GM19099 (cell line): ENCODE measurements around the gene RASSF4.

ENCODE experiments used
- POLR2A ChIP-seq: IDR thresholded peaks from 3 replicates; pipeline ENCODE4 v1.6.1; 2011; ENCODE audit warnings: low read depth; ENCODE audit not compliant: insufficient read length; ENCODE audit errors: extremely low read depth

Gene RASSF4

DNA sequence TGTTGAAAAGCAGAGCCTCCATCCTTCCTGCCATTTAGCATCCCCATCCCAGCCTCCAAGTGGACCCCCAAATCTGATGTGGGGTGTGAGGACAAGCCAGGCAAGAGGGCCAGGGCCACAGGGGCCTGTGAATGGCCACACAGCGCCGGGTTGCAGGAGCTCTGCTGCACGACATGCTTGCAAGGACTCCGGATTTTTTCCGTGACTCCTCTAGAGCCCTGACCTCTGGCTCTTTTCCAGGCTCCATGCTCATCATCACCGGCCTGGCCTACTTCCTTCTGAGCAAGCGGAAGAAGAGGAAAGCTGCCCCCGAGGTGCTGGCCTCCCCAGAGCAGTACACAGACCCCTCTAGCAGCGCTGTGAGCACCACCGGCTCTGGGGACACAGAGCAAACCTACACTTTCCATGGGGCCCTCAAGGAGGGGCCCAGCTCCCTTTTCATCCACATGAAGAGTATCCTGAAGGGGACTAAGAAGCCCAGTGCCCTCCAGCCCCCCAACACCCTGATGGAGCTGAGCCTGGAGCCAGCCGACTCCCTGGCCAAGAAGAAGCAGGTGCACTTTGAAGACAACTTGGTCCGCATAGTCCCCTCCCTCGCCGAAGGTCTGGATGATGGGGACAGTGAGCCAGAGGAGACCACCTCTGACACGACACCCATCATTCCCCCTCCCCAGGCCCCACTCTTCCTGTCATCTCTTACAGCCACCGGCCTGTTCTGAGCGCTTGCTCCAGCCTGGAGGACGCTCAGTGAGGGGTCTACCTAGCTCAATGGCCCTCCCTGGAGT lies 25.0 kb upstream of the RASSF4 start:
- no peak for TF ChIP-seq POLR2A

DNA sequence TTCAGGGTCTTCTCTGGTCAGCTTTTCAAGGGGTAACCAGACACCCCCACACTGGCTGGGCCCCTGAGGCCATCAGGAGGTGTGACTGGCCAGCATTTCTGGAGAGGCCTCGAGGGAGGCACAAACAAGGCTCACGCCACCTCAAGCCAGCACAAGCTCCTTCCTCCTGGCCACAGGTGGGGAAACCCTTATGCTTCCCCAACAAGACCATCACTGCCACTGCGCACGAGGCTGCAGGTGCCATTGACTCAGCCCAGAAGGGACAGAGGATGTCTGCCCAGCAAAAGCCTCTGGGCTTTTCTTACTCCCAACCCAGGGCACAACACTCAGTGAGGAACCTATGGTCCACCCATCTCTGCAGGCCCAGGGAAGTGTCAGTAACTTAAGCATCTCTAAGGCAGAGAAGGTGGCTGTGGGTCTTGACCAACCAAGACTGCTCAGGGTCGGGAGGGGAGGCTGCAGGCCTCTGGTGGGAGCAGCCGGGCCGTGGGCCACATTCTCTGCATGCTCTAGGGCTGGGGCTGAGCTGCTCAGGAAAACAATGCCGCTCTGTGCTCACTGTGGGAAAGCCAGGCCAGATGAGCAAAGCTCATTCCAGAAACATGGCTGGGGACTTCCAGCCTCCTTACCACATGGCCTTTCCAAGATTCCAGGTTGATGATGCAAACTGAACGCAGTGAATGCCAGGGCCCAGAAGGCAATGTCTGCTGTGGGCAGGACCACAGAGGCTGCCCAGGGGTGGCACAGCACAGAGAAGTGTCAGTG lies 24.2 kb upstream of the RASSF4 start:
- TF ChIP-seq POLR2A, result no peak

DNA sequence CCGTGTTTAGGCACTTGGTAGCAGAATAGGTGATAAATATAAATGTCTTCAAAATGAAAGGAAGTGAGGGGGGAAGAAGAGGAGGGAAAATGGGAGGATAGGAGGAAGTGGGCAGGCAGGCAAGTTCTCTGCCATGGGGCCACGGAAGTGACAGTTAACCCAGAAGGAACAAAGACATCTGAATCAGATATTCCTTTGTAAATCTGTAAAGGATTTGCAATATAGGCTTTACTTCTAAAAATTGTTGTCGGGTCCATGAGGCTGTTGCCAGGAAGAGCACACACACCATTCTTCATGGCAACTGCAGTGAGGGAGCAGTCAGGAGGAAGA lies 23.7 kb upstream of the RASSF4 start:
- no peak for TF ChIP-seq POLR2A

DNA sequence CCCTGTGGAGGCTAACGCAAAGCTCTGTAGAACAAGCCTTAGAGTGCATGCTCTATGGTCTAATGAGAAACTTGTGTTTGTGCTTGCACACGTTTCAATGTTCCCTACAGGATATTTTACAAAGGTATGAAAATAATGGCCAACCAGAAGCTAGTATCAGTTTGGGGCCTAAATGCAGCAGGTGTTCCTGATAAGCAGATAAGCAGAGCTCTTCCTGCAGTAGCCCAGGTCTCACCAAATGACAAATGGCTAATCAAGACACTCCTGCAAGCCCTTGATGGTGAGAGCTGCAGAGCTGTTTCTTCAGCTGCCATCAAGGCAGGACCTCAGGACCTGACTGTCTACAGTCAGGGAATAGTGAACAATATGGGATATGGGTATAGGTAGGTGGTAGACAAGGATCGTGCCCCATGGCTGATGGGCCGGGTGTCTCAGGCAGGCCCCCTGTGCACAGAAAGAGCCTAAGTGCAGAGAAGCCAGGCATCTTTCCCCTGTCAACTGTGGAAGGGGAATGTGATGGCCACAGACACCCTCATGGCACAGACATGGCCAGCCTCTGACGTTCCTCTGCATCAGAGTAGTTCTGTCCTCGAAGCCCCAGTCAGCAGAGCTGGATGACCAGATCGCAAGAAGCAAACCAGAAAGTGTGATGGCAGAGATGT lies 23.2 kb upstream of the RASSF4 start:
- TF ChIP-seq POLR2A, result no peak

DNA sequence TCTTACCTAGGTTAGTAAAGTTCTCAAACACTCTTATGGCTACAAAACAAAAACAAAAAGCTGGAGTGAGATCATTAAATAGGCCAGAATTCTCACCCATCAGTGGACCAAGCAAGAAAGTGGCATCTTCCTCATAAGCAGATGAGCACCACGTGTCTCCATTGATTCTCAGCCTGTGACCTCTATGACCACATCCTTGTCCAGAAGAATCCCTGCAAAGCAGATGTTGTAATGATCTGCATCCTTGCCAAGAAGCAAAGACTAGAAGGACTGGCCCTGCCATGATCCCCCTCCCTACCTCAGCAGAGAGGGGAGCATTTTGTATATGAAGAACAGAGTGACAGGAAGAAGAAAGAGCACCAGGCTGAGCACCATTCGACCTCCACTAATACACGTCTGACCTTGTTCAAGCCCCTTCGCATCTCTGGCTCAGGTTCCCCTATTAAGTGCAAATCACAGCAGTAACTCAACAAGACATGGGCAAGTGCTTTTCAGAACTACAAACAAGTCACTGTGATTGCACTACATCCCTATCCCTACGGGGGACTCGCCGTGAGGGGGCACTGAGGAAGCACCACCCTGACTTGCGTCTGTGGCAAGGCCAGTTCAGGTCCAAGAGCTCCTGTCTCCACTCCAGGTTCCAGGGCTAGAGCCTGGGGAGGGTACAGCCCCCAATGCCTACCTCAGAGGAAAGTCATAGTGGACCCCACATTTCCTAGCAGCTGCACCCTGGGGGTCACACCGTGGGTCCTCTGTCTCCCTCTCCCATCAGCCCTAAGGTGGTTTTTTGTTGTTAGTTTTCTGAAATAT lies 22.2 kb upstream of the RASSF4 start:
- TF ChIP-seq POLR2A, result no peak

DNA sequence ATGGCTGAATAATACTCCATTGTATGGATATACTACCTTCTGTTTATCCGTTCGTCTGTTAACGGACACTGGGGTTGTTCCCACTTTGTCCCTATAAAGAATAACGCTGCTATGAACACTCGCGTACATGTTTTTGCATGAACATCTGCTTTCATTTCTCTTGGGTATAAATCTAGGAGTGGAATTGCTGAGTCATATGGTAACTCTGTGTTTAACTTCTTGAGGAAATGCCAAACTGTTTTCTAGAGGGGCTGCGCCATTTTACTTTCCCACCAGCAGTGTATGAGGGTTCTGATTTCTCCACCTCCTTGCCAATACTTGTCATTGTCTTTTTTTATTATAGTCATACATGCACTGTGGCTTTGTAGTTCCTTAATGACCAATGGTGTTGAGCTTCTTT lies 20.6 kb upstream of the RASSF4 start:
- TF ChIP-seq POLR2A, result no peak

DNA sequence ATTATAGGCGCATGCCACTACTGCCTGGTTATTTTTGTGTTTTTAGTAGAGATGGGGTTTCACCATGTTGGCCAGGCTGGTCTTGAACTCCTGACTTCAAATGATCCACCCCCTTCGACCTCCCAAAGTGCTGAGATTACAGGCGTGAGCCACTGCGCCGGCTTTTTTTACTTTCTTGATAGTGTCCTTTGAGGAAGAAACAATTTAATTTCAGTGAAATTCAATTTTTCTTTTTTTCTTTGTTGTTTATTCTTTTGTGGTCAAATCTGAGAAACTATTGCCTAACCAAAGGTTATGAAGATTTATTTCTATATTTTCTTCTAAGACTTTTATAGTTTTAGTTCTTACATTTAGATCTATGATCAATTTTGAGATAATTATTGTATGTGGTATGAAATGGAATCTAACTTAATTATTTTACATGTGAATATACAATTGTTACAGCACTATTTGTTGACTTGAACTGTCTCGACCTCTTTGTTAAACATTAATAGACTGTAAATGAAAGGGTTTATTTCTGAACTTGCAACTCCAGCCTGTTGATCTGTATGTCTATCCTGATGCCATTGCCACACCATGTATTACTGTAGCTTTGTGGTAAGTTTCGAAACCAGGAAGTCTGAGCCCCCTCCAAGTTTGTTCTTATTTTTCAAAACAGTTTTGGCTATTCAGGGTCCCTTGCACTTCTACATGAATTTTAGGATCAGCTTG lies 19.8 kb upstream of the RASSF4 start:
- TF ChIP-seq POLR2A, result no peak

DNA sequence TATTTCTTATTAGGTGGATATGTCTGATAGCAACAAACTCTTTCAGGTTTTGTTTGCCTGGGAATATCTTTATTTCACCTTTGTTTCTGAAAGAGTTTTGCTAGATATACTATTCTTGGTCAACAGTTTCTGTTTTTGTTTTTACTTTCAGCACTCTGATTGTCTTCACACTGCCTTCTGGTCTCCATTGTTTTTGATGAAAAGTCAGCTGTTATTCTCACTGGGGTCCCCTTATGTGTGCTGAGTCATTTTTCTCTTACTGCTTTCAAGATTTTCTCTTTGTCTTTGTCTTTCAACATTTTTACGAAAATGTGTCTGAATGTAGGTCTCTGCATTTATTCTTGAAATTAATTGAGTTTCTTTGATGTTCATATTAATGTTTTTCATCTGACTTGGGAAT lies 15.2 kb upstream of the RASSF4 start:
- no peak for TF ChIP-seq POLR2A

DNA sequence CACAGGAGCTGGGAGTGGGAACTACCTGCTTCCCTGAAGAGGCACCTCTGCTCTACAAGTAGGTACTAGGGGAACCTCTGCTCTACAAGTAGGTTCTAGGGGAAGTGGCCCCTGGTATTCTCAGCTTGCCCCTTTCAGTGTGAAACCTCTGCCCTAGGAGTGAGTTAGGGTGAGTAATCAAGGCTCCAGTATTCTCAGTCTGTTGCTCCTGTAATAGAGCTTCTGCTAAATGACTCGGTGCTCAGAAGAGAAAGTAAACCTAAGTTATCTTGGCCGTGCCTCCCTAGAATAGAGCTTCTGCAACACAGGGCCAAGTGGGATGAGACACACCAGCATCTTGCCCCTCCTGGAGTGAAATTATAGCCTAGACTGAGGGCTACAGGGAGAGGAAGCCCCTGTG lies 13.4 kb upstream of the RASSF4 start:
- no peak for TF ChIP-seq POLR2A

DNA sequence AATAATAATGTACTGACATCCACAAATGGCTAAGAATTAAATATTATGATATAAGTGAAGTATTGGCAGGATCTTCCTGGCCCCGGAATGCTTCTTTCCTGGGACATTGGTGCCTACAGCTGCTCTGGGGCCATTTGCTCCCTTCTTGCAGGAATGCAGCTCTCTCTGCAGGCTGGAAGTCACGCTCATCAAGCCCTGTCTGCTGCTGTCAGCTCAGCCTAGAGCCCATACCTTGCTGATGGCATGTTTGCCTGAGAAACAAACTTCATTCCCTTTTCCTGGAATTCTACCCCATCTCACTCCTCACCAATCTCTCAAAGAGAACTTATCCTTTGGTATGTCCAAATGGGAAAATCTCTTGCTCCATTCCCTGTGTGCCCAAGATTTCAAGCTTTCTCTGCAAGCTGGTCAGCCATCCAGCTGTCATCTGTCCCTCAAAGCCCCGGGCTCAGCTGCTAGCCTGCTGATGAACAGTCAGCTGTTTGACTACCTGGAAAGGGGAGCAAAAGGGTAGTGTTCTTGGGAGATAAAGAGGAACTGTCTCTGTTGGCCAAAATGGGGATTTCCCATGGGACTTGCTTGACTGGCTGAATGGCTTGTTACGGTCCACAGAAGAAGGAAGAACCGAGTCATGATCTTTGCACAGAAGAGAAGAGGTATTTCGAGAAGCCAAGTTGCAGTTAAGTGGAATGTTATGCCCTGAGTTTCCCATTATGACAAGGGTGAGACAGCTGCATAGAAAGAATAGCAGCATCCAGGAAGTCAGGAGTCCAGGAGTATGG lies 12.0 kb upstream of the RASSF4 start:
- TF ChIP-seq POLR2A, result no peak

DNA sequence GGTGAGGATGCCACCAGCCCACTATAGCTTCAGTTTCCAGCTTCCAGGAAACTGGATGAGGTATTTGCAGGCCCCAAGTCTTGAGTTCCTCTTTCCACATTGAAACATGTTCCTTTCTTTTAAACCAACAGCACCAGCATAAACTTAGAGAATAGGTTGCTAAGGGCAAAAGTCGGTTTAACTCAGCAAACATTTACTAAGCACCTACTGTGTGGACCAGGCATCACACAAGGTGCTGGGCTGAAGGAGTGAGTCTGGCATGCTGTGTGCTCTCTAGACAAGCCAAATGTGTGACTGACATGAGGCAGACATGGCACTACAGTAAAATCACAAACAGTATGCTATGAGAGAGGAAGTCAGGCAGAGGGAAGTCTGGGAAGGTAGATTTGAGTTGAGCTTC lies 11.0 kb upstream of the RASSF4 start:
- no peak for TF ChIP-seq POLR2A

DNA sequence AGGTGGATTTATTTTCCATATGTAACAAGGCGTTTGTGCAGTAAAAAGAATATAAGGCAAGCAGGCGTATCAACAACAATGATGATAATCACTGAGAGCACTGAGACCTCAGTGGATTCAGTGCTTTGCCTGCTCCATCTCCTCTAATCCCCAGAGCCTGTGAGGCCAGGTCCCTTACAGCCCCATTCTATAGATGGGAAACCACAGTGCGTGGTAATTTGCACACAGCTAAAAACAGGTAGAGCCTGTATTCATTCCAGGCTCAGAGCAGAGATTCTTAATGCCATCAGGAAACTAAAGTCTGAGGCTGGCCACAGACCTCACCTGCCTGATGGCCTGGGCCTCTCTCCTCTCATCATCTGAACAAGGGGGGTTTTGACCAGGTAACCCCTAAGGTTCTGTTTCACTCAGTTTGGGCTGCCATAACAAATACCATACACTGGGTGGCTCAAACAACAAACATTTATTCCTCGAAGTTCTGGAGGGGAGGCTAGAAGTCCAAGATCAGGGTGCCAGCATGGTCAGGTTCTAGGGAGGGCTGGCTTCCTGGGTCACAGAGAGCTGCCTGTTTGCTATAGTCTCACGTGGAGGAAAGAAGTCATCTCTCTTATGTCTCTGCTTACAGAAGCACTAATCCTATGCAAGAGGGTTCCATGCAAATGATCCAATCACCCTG lies 10.3 kb upstream of the RASSF4 start:
- no peak for TF ChIP-seq POLR2A

DNA sequence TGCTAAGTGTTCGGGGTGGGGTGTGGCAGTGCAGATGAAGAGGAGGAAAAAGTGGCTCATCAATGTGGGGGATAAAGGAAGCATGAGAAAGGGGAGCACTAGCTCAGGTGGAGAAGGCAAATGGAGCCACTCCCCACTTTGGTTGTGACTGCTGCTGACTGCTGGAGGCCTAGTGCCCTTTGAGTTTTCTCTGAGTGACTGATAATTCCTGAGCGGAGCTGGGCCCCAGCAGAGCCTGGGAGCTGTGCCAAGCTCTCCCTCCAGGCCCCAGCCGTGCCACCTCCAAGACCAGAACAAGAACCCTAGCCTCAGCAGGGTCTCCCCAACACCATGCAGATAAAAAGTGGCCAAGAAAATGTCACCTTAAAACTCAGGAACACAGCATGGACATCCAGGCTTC lies 9.7 kb upstream of the RASSF4 start:
- no peak for TF ChIP-seq POLR2A
